ENCODE data around the gene RORC.

DNA sequence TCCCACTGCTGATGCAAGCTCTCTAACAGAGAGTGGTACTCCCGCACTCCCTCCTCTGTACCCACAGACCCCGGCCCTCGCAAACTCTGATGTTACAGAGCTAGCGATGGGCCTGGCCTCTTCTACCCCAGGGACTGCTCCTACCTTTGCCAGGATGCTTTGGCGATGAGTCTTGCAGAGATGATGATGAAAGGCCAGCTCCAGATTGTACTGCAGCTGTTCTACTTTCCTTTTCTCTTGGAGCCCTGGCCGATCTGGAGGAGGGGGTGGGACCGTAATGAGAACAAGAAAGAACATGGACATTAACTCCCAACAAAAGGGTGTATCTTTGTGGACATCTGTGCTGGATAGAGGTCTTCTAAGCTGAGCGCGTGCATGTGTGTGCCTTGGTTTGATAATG is 20.4 kb downstream of the RORC start:
- TF ChIP-seq, protein P1, sequence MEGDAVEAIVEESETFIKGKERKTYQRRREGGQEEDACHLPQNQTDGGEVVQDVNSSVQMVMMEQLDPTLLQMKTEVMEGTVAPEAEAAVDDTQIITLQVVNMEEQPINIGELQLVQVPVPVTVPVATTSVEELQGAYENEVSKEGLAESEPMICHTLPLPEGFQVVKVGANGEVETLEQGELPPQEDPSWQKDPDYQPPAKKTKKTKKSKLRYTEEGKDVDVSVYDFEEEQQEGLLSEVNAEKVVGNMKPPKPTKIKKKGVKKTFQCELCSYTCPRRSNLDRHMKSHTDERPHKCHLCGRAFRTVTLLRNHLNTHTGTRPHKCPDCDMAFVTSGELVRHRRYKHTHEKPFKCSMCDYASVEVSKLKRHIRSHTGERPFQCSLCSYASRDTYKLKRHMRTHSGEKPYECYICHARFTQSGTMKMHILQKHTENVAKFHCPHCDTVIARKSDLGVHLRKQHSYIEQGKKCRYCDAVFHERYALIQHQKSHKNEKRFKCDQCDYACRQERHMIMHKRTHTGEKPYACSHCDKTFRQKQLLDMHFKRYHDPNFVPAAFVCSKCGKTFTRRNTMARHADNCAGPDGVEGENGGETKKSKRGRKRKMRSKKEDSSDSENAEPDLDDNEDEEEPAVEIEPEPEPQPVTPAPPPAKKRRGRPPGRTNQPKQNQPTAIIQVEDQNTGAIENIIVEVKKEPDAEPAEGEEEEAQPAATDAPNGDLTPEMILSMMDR (IDR thresholded peaks at IDR 0.05), result no peak
- TF ChIP-seq POLR2A (IDR thresholded peaks at IDR 0.05) (no peak), POLR2AphosphoS5 (IDR thresholded peaks at IDR 0.05) (no peak), EP300 (IDR thresholded peaks at IDR 0.05) (no peak)

All from stomach (tissue), 4 donors.